IMR-90 (cell line): ENCODE results near the gene CD81. TPM values are rescaled to one million over a fixed set of nuclear protein-coding genes. Genes with fewer than 3 reads are reported as not detected.

ENCODE experiments used
- ATAC-seq: fragments of 200-7000 bp; cut with Tn5 transposase; 2 replicates; pipeline ENCODE4 v1.9.1; 2020; ENCODE audit warnings: low read depth, mild to moderate bottlenecking, moderate library complexity
- BruUV-seq: library from RNA; stranded (reverse); fragments of 400-500 nt; replicated peaks from 2 replicates; lab custom pipeline; 2021; lab: Mats Ljungman, UMichigan
- CTCF ChIA-PET: fragments of 300-600 bp; formaldehyde crosslinking; extraction: SDS; loops from one replicate; lab custom pipeline; 2021; ENCODE audit warnings: antibody characterized with exemption; lab: Yijun Ruan, JAX
- POLR2A ChIA-PET: fragments of 300-600 bp; sonication (Branson Sonifier 250); formaldehyde crosslinking; loops from one replicate; lab custom pipeline; 2022; ENCODE audit warnings: antibody characterized with exemption; ENCODE audit not compliant: unreplicated experiment; lab: Charles Lee
- DNase-seq: peaks from one replicate; pipeline ENCODE4 v3.0.0; 2013
- H2AFZ ChIP-seq: replicated peaks from 2 replicates; pipeline ENCODE3; 2013; ENCODE audit warnings: low read length, mild to moderate bottlenecking; ENCODE audit not compliant: poor library complexity
- H2AK5ac ChIP-seq: 2 replicates; pipeline ENCODE4 v1.6.1; 2013; ENCODE audit warnings: low read depth, low read length, inconsistent platforms
- H2AK9ac ChIP-seq: replicated peaks from 2 replicates; pipeline ENCODE3; 2013; ENCODE audit warnings: mild to moderate bottlenecking, low read depth, low read length, moderate library complexity; ENCODE audit not compliant: poor library complexity
- H2BK120ac ChIP-seq: 2 replicates; pipeline ENCODE4 v1.6.1; 2013; ENCODE audit warnings: low read depth, low read length, inconsistent platforms
- H2BK15ac ChIP-seq: 3 replicates; pipeline ENCODE4 v1.6.1; 2013; ENCODE audit warnings: low read depth, low read length, inconsistent platforms
- H2BK20ac ChIP-seq: 2 replicates; pipeline ENCODE4 v1.6.1; 2013; ENCODE audit warnings: low read depth, mild to moderate bottlenecking, inconsistent platforms, low read length, moderate library complexity
- H2BK5ac ChIP-seq: 2 replicates; pipeline ENCODE4 v1.6.1; 2013; ENCODE audit warnings: mild to moderate bottlenecking, low read depth, low read length, inconsistent platforms; ENCODE audit not compliant: poor library complexity, severe bottlenecking
- H3K14ac ChIP-seq: replicated peaks from 2 replicates; pipeline ENCODE4 v1.6.1; 2013; ENCODE audit warnings: low read depth, low read length, inconsistent platforms
- H3K18ac ChIP-seq: 2 replicates; pipeline ENCODE4 v1.6.1; 2013; ENCODE audit warnings: low read depth, low read length, control low read depth
- H3K23ac ChIP-seq: 2 replicates; pipeline ENCODE4 v1.6.1; 2013; ENCODE audit warnings: low read depth, low read length, inconsistent platforms
- H3K27ac ChIP-seq: 2 replicates; pipeline ENCODE4 v1.5.1; 2013; ENCODE audit warnings: mild to moderate bottlenecking, control low read depth, low read length; ENCODE audit not compliant: insufficient read depth
- H3K27me3 ChIP-seq: 2 replicates; pipeline ENCODE4 v1.6.1; 2013; ENCODE audit warnings: low read length; ENCODE audit not compliant: control insufficient read depth, insufficient read depth
- H3K36me3 ChIP-seq: 2 replicates; pipeline ENCODE4 v1.6.1; 2013; ENCODE audit warnings: low read length, mixed read lengths; ENCODE audit not compliant: control insufficient read depth, insufficient read depth
- H3K4ac ChIP-seq: 2 replicates; pipeline ENCODE4 v1.6.1; 2013; ENCODE audit warnings: low read depth, low read length, inconsistent platforms
- H3K4me1 ChIP-seq: 2 replicates; pipeline ENCODE4 v1.6.1; 2013; ENCODE audit warnings: low read length, mixed read lengths; ENCODE audit not compliant: control insufficient read depth, insufficient read depth
- H3K4me2 ChIP-seq: 2 replicates; pipeline ENCODE4 v1.6.1; 2013; ENCODE audit warnings: low read depth, mild to moderate bottlenecking, control low read depth, low read length, moderate library complexity
- H3K4me3 ChIP-seq: 2 replicates; pipeline ENCODE4 v1.5.1; 2013; ENCODE audit warnings: low read depth, mild to moderate bottlenecking, control low read depth, low read length, moderate library complexity; ENCODE audit not compliant: insufficient read depth
- H3K56ac ChIP-seq: 2 replicates; pipeline ENCODE4 v1.6.1; 2013; ENCODE audit warnings: low read length, inconsistent platforms; ENCODE audit not compliant: insufficient read depth; ENCODE audit errors: extremely low read depth
- H3K79me1 ChIP-seq, 2 experiments: 2 replicates each; pipeline ENCODE4 v1.6.1; 2013; ENCODE audit warnings: low read length in 2 of 2, inconsistent platforms in 1 of 2, low read depth in 1 of 2
- H3K9ac ChIP-seq: 2 replicates; pipeline ENCODE4 v1.6.1; 2013; ENCODE audit warnings: low read depth, low read length, control low read depth
- H3K9me1 ChIP-seq: 2 replicates; pipeline ENCODE4 v1.6.1; 2013; ENCODE audit warnings: low read length, inconsistent platforms; ENCODE audit not compliant: insufficient read depth
- H3K9me3 ChIP-seq: 2 replicates; pipeline ENCODE4 v1.6.1; 2013; ENCODE audit warnings: low read length; ENCODE audit not compliant: control insufficient read depth, insufficient read depth
- H4K20me1 ChIP-seq: 2 replicates; pipeline ENCODE4 v1.6.1; 2013; ENCODE audit warnings: low read length, inconsistent platforms; ENCODE audit not compliant: insufficient read depth
- H4K5ac ChIP-seq: 2 replicates; pipeline ENCODE4 v1.6.1; 2013; ENCODE audit warnings: mild to moderate bottlenecking, low read depth, low read length, control low read depth
- H4K8ac ChIP-seq, 2 experiments: 2 replicates each; pipeline ENCODE4 v1.6.1; 2013; ENCODE audit warnings: low read depth in 2 of 2, low read length in 2 of 2, control low read depth in 1 of 2, inconsistent platforms in 1 of 2
- H4K91ac ChIP-seq: 2 replicates; pipeline ENCODE4 v1.6.1; 2013; ENCODE audit warnings: low read depth, low read length, inconsistent platforms; ENCODE audit not compliant: insufficient read depth
- BHLHE40 ChIP-seq: fragments of 150-350 bp; IDR thresholded peaks from 2 replicates; pipeline ENCODE4 v1.6.1; 2016; ENCODE audit warnings: mild to moderate bottlenecking, low read depth, low read length
- CEBPB ChIP-seq: IDR thresholded peaks from 2 replicates; pipeline ENCODE4 v1.6.1; 2012; ENCODE audit warnings: low read depth, low read length, improper control_type of control experiment
- CHD1 ChIP-seq: IDR thresholded peaks from 2 replicates; pipeline ENCODE4 v1.6.1; 2012; ENCODE audit warnings: low read depth, low read length, improper control_type of control experiment
- FOS ChIP-seq: fragments of 150-350 bp; IDR thresholded peaks from 2 replicates; pipeline ENCODE4 v1.6.1; 2016; ENCODE audit warnings: low read depth, low read length
- MAFK ChIP-seq: IDR thresholded peaks from 2 replicates; pipeline ENCODE4 v1.6.1; 2012; ENCODE audit warnings: low read depth, low read length, improper control_type of control experiment
- MAZ ChIP-seq: IDR thresholded peaks from 2 replicates; pipeline ENCODE4 v1.6.1; 2012; ENCODE audit warnings: low read depth, mild to moderate bottlenecking, low read length, improper control_type of control experiment, moderate library complexity, borderline replicate concordance
- RFX5 ChIP-seq: IDR thresholded peaks from 2 replicates; pipeline ENCODE4 v1.8.0; 2012; ENCODE audit warnings: low read depth, mild to moderate bottlenecking, low read length, moderate library complexity
- SMC3 ChIP-seq: fragments of 150-350 bp; IDR thresholded peaks from 2 replicates; pipeline ENCODE4 v1.6.1; 2016; ENCODE audit warnings: low read depth, mild to moderate bottlenecking, antibody characterized with exemption, low read length, moderate library complexity
- WGBS, 2 experiments: methylation state at CpG; one replicate each; pipeline versions ENCODE4 v1.1.5 to v1.1.7; 2013; ENCODE audit warnings: missing lambda C conversion rate in 2 of 2; ENCODE audit not compliant: insufficient read length in 1 of 2; ENCODE audit errors: extremely low coverage in 2 of 2; 5-methylcytosine and 5-hydroxymethylcytosine counted together
- dilution Hi-C: fragments of 300-500 bp; cut with HindIII; formaldehyde crosslinking; loops from one replicate; pipeline ENCODE4 v1.14.3; 2018; ENCODE audit warnings: low sequenced_read_pairs; ENCODE audit not compliant: unreplicated experiment
- in situ Hi-C: fragments of 300-500 bp; cut with MboI; formaldehyde crosslinking; loops from 3 replicates; pipeline ENCODE4 v1.14.3; 2019; ENCODE audit warnings: low sequenced_read_pairs, inconsistent platforms, mixed read lengths
- intact Hi-C: fragments of 100-400 bp; cut with micrococcal nuclease; formaldehyde crosslinking; loops from 2 replicates; pipeline ENCODE4 v1.10.0; 2022
- polyA plus RNA-seq, 3 experiments: library from polyadenylated mRNA; depleted of rRNA; stranded (reverse); fragments of >200 nt; gene quantifications; 2 replicates each; pipeline ENCODE4 v1.2.3, GENCODE V29; 2012; ENCODE audit warnings: low replicate concordance in 1 of 3
- total RNA-seq: library from RNA; depleted of rRNA; stranded (reverse); fragments of >200 nt; gene quantifications from 2 replicates; pipeline ENCODE4 v1.2.3, GENCODE V29; 2012
- TF ChIP-seq, protein P1 (sequence below): conservative IDR thresholded peaks from 2 replicates; pipeline ENCODE4 v1.5.1; 2012; ENCODE audit warnings: mild to moderate bottlenecking, low read depth, low read length, improper control_type of control experiment
- TF ChIP-seq, protein P2 (sequence below): fragments of 150-350 bp; IDR thresholded peaks from 2 replicates; pipeline ENCODE4 v1.6.1; 2016; ENCODE audit warnings: low read depth, mild to moderate bottlenecking, low read length, moderate library complexity, borderline replicate concordance
- TF ChIP-seq, protein P3 (sequence below): fragments of 150-350 bp; IDR thresholded peaks from 2 replicates; pipeline ENCODE4 v1.6.1; 2017; ENCODE audit warnings: mild to moderate bottlenecking, antibody characterized with exemption, low read length, low read depth

Gene CD81
- total and polyA plus RNA-seq, 2 of the 4 experiments (the other 2 are of a cell fraction): 159 to 689 TPM

DNA sequence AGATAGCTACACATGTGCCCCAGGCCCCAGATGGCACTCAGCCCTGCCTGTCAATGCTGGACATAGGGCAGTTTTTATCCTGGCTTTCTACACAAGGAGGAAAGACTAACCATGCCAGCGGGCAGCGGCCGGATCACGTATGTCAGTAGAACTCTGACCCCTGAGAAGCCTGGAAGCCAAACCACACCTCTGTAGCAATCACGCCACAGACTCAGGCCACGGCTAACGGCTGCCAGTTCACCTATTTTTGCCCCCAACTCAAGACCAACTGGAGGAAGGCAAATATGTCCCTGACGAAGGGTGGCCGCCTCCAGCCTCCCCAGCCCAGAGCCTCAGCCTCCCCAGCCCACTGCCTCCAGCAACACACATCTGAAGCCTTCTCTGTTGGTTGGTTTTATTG, 7.2 kb upstream of the CD81 start:
- Histone ChIP-seq H3K9me1 (no peaks in the 10 kb centered on the region), H3K27ac (no peak overlapping the region), H3K4me2 (no peak overlapping the region), H3K4me1 (no peaks in the 10 kb centered on the region), H4K8ac (no peak overlapping the region), H3K36me3 (no peaks in the 10 kb centered on the region), H3K9ac (no peak overlapping the region), H3K4me3 (no peak overlapping the region), H2AK9ac (no peak overlapping the region), H4K5ac (no peak overlapping the region), H4K91ac (no peak overlapping the region), H3K9me3 (no peaks in the 10 kb centered on the region), H2BK20ac (no peak overlapping the region), H3K4ac (no peak overlapping the region), H2BK120ac (no peak overlapping the region), H3K18ac (no peak overlapping the region), H3K79me1 (no peaks in the 10 kb centered on the region), H4K20me1 (0 out of 2 replicates have a peak, but pooled peaks cover 6% of the 10 kb centered on the region), H3K56ac (no peak overlapping the region), H2BK5ac (no peak overlapping the region), H3K27me3 (no peaks in the 10 kb centered on the region; the same call in 1 of the 2 replicates), H3K14ac (no peak overlapping the region), H2AFZ (no peak overlapping the region), H2AK5ac (no peak overlapping the region), H2BK15ac (no peak overlapping the region), H3K23ac (no peak overlapping the region)
- intact Hi-C loops (no loop called here), dilution Hi-C loops (no loop called here), in situ Hi-C loops (no loop called here)
- TF ChIP-seq CEBPB (no peak), CHD1 (no peak), FOS (no peak), MAZ (no peak), BHLHE40 (no peak), MAFK (no peak), SMC3 (no peak), RFX5 (no peak)
- TF ChIP-seq, protein P1, sequence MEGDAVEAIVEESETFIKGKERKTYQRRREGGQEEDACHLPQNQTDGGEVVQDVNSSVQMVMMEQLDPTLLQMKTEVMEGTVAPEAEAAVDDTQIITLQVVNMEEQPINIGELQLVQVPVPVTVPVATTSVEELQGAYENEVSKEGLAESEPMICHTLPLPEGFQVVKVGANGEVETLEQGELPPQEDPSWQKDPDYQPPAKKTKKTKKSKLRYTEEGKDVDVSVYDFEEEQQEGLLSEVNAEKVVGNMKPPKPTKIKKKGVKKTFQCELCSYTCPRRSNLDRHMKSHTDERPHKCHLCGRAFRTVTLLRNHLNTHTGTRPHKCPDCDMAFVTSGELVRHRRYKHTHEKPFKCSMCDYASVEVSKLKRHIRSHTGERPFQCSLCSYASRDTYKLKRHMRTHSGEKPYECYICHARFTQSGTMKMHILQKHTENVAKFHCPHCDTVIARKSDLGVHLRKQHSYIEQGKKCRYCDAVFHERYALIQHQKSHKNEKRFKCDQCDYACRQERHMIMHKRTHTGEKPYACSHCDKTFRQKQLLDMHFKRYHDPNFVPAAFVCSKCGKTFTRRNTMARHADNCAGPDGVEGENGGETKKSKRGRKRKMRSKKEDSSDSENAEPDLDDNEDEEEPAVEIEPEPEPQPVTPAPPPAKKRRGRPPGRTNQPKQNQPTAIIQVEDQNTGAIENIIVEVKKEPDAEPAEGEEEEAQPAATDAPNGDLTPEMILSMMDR: no peak
- TF ChIP-seq, protein P2, sequence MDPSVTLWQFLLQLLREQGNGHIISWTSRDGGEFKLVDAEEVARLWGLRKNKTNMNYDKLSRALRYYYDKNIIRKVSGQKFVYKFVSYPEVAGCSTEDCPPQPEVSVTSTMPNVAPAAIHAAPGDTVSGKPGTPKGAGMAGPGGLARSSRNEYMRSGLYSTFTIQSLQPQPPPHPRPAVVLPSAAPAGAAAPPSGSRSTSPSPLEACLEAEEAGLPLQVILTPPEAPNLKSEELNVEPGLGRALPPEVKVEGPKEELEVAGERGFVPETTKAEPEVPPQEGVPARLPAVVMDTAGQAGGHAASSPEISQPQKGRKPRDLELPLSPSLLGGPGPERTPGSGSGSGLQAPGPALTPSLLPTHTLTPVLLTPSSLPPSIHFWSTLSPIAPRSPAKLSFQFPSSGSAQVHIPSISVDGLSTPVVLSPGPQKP: no peak
- TF ChIP-seq, protein P3, sequence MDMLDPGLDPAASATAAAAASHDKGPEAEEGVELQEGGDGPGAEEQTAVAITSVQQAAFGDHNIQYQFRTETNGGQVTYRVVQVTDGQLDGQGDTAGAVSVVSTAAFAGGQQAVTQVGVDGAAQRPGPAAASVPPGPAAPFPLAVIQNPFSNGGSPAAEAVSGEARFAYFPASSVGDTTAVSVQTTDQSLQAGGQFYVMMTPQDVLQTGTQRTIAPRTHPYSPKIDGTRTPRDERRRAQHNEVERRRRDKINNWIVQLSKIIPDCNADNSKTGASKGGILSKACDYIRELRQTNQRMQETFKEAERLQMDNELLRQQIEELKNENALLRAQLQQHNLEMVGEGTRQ: no peak
- no CpG with 5 or more reads among the region's 9 CpGs for WGBS, 2 experiments
- ATAC-seq (no peak), DNase-seq (no peak)
- POLR2A ChIA-PET: no interaction called here
- no TSS peak for BruUV-seq
- CTCF ChIA-PET: no interaction called here
